ENCODE data around the gene ILF2.

DNA sequence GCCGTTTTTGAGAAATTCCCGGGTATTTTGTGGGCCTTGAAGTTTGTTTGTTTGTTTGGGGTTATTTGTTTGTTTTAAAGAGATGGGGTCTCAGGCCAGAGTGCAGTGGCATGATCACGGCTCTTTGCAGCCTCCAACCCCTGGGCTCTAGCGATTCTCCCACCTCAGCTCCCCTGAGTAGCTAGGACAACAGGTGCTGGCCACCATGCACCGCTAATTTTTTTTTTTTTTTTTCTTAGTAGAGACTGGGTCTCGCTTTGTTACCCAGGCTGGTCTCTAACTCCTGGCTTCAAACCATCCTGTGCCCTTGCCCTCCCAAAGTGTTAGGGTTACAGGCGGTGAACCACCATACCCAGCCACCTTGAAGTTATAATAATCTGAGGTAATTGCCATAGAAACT is 34.9 kb downstream of the ILF2 start:
- TF ChIP-seq EZH2phosphoT487 (IDR thresholded peaks at IDR 0.05; ENCODE audit: insufficient read depth, low read depth), result no peak
- TF ChIP-seq EZH2 (IDR thresholded peaks at IDR 0.05; ENCODE audit: insufficient read depth, poor library complexity, severe bottlenecking), result no peak

Data from GM23248 (cell line).